NCI-H2107 treated with DMSO at 0.1 percent for 48 hours (cell line): Measurements from ENCODE around the gene ORAI2.
"Not testable (repeated sequence)": the region's sequence is repeated elsewhere in the genome, so short reads cannot be mapped to it uniquely, and the experiment has no call there.

Experiments used
- DNase-seq: peaks from one replicate; lab custom pipeline; 2025; ENCODE audit not compliant: unreplicated experiment; lab: John Stamatoyannopoulos, UW

ORAI2 gene

GRCh38 chr7:102468478-102469350 is 35.3 kb downstream of the ORAI2 start:
- no peak for DNase-seq

- no peak for DNase-seq
These were observed 36.1 kb downstream of the ORAI2 start for GRCh38 chr7:102469351-102469971.

GRCh38 chr7:102469972-102470825 is 36.8 kb downstream of the ORAI2 start:
- DNase-seq: no peak

- DNase-seq: no peak
These were observed 38.4 kb downstream of the ORAI2 start for GRCh38 chr7:102471791-102472125.

GRCh38 chr7:102472126-102473041 is 39.0 kb downstream of the ORAI2 start:
- DNase-seq: no peak

GRCh38 chr7:102473271-102473991 is 40.1 kb downstream of the ORAI2 start:
- no peak for DNase-seq

GRCh38 chr7:102474116-102474515 is 40.7 kb downstream of the ORAI2 start:
- not testable (repeated sequence) for DNase-seq

GRCh38 chr7:102474736-102475435 is 41.5 kb downstream of the ORAI2 start:
- not testable (repeated sequence) for DNase-seq

GRCh38 chr7:102478314-102479208 is 45.2 kb downstream of the ORAI2 start, which contains the start of gene POLR2J:
POLR2J (minus strand) TSS chr7:102478922; CDS start chr7:102478860, 62 bp downstream.
- not testable (repeated sequence) for DNase-seq

GRCh38 chr7:102479209-102479584 is 45.8 kb downstream of the ORAI2 start:
- not testable (repeated sequence) for DNase-seq

GRCh38 chr7:102479982-102480637 is 46.7 kb downstream of the ORAI2 start:
- not testable (repeated sequence) for DNase-seq

- not testable (repeated sequence) for DNase-seq
These were observed 48.6 kb downstream of the ORAI2 start for GRCh38 chr7:102481962-102482361.

- DNase-seq: not testable (repeated sequence)
These were observed 50.9 kb downstream of the ORAI2 start for GRCh38 chr7:102484317-102484716.

GRCh38 chr7:102490529-102491075 is 57.2 kb downstream of the ORAI2 start:
- not testable (repeated sequence) for DNase-seq

- DNase-seq: not testable (repeated sequence)
These were observed 60.0 kb downstream of the ORAI2 start for GRCh38 chr7:102493220-102493935.

GRCh38 chr7:102494026-102494425 is 60.7 kb downstream of the ORAI2 start:
- DNase-seq: not testable (repeated sequence)
